Left renal pelvis (tissue), 4 donors: Measurements from ENCODE around the gene TNIP2. TPM values are rescaled to one million over a fixed set of nuclear protein-coding genes. Genes with fewer than 3 reads are reported as not detected.
A peak's percentile ranks its signal among the peaks of the same experiment; 100 is the strongest.

ENCODE experiments used
- DNase-seq, 4 donors: peaks; one replicate each; pipeline ENCODE4 v3.0.0-alpha.2; 2013; ENCODE audit warnings: low read depth in 4 of 4, low spot score in 3 of 4
- polyA plus RNA-seq, 4 donors: library from polyadenylated mRNA; unstranded; fragments of 120-200 nt; gene quantifications; one replicate each; pipeline ENCODE4 v1.2.1, GENCODE V29; 2013; ENCODE audit not compliant: insufficient read length in 4 of 4

TNIP2 gene, protein sequence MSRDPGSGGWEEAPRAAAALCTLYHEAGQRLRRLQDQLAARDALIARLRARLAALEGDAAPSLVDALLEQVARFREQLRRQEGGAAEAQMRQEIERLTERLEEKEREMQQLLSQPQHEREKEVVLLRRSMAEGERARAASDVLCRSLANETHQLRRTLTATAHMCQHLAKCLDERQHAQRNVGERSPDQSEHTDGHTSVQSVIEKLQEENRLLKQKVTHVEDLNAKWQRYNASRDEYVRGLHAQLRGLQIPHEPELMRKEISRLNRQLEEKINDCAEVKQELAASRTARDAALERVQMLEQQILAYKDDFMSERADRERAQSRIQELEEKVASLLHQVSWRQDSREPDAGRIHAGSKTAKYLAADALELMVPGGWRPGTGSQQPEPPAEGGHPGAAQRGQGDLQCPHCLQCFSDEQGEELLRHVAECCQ
- polyA plus RNA-seq = 10 to 100 TPM; 14.7 to 24.5 (median 18.3) TPM

- DNase-seq = peak in 3 of 4 donors; percentile 45 to 48 (median 45)
Observed at GRCh38 chr4:2755821-2756690, at the start of gene TNIP2. Gene TNIP2, minus strand, starts transcription at chr4:2756336. Its CDS starts 47 bp downstream, at chr4:2756289.

DNA sequence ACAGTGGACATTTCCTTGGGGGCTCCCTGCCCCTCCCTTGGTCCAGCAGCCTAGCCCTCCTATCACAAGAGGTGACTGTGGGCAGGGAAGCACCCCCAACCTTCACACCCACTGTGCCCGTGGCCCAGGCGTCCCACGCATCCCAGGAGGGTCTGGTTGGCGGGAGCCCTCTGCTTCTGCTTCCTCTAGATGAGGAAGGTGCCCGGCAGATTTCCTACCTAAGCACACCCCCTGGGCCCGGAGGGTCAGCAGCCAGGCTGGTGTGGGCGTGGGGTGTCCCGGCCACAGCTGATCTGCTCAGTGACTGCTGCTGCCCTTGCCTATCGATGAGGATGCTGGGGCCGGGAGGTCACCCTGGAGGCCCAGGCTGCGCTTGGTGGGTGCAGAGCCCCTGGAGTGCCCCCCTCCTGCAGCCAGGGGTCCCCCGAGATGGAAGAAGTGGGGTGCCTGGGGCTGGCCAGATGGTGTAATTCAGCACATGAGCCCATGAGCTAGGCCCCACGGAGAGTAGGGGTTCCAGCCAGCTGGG, 48.9 kb upstream of the TNIP2 start:
- DNase-seq = no peak

- DNase-seq = no peak
Observed at GRCh38 chr4:2804449-2804972, 48.4 kb upstream of the TNIP2 start.

DNA sequence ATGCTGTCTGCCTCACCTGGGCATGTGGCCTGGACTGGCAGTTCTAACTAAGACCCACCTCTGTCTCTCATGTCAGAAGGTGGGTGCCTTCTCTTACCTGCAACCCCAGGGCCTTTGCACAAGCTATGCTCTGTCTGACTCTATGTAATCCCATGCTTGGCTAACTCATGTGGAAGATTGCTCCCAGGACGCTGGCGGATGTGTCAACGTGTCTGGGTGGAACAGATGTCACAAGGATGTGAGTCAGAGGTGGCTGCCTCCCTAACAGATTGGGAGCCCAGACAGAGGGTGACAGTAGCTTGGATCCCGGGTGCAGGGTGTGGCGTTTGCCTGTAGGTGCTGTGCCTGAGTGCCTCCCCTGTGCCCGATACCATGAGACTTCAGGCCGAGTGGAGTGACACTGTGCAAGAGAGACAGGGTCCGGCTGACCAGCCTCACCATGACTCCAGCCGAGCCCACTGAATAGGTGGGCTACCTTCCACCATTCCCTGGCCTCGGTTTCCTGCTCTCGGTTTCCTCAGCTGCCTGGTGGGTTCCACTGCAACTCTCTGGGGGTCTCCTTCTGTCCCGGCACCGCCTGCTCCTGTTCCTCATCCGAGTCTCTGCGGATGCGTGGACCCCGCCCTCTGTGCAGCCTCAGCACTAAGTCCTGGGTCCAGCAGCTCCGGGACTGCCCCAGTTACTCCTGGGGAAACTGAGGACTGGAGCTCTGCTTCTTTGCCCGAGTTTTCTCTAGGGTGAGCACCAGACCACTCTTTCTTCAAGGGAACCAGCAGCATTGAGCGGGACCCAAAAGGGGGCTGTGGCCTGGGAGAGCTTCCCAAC, 47.7 kb upstream of the TNIP2 start:
- no peak for DNase-seq

DNA sequence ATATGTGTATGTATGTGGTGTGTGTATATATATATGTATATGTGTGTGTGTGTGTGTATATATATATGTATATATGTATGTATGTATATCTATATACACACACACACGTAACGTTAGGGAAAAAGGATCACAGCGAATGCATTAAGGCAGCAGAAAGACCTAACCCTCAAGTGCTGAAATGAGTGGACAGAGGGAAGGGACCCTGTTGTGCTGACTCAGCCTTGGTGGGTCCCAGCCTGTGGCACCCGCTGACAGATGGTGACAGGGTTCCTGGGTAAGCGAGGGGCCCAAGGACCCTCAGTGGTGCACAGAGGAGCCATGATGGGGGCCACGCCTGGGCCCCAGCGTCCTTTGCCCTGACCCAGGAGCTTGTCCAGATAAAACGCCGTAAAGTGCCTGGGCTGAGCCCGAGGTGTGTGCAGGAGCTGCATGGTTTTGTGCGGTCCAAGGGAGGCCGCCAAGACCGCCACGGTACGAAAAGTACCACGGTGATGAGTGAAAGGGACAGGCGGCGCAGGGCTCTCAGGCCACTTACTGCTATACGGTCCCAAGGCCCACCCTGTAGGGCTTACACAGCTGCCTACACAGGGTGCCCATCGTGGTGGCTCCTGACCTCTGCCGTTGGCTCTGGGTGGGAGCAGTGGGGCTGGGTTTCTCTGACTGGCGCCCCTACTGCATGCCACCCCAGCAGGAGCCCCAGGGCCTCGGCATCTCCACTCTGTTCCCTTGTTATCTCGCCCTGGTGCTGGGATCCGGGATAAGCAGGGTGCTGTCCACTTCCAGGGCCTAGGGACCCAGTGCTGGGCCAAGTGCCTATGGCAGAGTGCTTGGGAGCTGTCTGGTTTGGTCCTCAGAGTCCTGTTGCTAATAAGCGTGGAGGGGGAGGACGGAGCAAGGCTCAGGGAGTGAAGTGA, 46.7 kb upstream of the TNIP2 start:
- DNase-seq = no peak

- peak in 1 of 4 donors; percentile 57 for DNase-seq
Observed at GRCh38 chr4:2800691-2801596, 44.8 kb upstream of the TNIP2 start.

- no peak for DNase-seq
Observed at GRCh38 chr4:2799971-2800690, 44.0 kb upstream of the TNIP2 start.

GRCh38 chr4:2799224-2799911, 43.2 kb upstream of the TNIP2 start:
- DNase-seq = no peak

DNA sequence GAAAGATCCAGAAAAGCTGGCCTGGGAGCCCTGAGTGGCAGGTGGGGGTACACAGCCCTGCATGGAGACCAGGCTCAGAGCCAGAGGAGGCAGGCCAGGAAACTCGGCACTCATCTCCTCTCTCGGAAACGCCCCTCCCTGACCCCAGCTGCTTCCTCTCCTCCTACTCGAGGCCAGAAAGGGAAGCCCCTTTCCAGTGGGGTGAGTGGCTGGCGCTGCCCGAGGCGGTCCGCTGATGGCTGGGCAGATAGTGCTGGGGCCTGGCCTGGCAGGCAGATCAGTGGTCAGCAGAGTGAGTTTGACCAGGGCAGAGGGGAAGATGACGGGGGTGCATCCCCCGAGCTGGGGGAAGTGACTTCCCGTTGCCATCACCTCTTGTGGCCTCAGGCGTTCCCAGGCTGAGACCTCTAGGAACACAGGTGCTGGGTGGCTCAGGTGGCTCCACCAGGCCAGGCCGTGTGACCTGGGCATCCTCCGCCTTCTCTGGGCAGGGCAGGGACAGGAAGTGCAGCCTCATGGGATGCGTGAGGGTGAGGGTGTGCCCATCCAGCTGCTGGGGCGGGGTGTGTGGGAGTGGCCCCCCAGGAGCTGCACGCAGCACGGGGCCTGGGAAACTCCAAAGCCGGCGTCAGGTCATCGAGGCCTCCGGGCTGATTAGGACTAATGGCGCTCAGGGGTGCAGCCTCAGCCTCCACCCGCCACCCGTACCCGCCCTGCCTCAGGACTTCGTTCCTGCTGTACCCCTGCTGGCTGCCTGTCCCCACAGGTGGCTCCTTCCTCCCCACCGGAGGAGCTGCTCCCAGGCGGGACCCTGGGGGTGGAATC, 42.5 kb upstream of the TNIP2 start:
- no peak for DNase-seq

DNA sequence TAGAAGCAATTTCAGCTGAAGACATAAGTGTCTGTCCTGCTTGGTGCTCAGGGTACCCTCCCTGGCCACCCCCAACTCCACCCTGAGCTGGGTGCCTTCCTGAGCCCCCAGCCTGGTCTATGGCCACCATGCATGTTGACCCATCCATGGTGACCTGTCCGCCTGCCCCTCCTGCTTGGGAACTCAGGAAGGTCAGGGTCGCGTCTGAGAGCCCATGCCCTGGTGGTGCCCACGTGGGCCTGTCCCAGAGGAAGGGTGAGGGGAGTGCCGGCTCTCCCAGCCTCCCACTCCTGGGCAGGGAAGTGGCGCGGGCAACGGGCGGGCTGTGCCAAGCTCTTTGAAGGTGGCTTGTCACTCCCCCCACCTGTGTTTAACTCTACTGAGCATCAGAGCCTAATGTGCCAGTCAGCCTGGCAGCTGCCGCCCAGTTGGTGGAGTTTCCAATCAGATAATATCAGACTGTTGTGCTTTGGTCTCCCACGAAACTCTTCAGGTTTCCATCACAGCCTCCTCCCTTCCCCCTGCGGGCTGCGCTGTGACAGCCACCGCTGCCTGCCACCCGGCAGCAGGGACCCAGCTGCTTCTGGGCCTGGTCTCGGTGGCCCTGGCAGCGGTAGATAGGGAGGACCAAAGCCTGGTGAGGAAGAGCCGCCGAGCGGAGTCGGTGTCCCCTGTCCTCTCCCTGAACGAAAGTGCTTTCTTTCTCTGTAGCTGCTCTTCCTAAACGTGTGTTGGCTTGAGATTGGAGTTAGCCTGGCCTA, 41.6 kb upstream of the TNIP2 start:
- no peak for DNase-seq

DNA sequence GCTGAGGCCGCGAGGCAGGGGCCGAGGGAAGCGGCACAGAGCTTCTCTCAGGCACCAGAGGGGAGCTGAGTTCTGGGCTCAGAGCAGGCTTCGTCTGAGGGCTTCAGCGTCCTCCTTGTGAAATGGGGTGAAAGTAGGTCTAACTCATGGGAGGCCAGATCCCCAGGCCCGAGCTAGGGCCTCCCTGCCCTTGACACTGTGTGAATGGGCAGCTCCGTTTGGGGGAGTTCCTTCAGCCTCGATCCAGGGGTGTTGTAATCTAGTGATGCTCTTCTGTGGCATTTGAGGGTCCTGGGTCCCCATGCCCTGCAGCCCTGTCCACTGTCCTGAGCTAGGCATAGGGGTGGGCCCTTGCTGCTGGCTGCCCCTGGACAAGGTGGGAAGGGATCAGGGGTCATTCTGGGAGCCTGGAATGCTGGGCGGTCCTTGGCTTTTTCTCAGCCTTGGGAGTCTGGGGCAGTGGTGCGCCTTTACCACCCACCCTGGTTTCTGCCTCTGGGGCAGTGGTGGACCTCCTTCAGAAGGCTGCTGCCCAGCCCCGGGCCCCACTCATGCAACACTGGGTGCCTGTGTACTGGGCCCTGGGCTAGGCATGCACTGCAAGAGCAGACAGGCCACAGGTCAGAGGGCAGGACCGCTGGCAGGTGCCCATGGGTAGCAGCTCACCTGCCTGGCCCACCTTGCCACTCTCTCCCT, 40.9 kb upstream of the TNIP2 start:
- no peak for DNase-seq

- DNase-seq = no peak
Observed at GRCh38 chr4:2795893-2796848, 40.0 kb upstream of the TNIP2 start.

- no peak for DNase-seq
Observed at GRCh38 chr4:2795300-2795892, 39.3 kb upstream of the TNIP2 start.
